ENCODE data around the gene ZNF416. TPM values are rescaled to one million over a fixed set of nuclear protein-coding genes. Genes with fewer than 3 reads are reported as not detected.

ZNF416 gene
- total and polyA plus RNA-seq, 9 of the 15 experiments (the other 6 are each of a cell fraction or from before 2014, with no cell fraction given), result 0.20 to 2.0 (median 1.1) TPM

DNA sequence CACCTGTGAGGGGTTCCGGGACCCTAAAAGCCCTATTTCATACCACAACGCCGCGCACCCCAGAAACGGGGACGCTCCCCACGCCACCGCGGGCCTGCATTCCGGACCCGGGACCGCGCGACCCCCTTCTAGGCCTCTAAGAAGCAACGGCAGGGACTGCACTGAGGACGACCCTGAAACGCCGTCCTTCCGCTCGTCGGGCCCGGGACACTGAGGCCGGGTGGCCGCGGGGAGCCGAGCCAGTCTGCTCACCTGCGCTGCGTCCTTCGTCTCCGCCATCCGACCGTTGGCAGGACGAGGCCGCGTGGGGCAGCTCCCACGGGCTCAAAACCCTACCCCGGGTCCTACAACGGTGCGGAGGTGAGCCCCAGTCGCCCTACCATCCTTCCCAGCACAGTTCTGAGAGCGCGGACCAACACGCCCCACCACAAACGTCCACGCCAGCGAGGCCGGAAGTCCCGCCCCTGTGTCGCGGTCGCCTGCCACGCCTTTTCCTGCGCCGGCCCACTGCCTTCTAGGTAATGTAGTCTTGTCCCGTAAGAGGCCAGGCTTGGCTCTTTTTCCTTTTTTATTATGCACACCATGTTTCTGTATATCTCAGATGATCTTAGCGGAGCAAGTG lies 19.2 kb downstream of the ZNF416 start, which contains the start of gene ZNF550 (continued):
- TF ChIP-seq, protein P1, sequence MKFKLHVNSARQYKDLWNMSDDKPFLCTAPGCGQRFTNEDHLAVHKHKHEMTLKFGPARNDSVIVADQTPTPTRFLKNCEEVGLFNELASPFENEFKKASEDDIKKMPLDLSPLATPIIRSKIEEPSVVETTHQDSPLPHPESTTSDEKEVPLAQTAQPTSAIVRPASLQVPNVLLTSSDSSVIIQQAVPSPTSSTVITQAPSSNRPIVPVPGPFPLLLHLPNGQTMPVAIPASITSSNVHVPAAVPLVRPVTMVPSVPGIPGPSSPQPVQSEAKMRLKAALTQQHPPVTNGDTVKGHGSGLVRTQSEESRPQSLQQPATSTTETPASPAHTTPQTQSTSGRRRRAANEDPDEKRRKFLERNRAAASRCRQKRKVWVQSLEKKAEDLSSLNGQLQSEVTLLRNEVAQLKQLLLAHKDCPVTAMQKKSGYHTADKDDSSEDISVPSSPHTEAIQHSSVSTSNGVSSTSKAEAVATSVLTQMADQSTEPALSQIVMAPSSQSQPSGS (CRISPR knock-in tag; IDR thresholded peaks at IDR 0.05), result no peak
- no peak for TF ChIP-seq NFYB (IDR thresholded peaks at IDR 0.05; ENCODE audit: extremely low read depth, insufficient read length)
- no peak; the same call in 1 of the 2 replicates for TF ChIP-seq ESRRA (IDR thresholded peaks at IDR 0.05; ENCODE audit: borderline replicate concordance, low read depth)
- TF ChIP-seq, protein P2, sequence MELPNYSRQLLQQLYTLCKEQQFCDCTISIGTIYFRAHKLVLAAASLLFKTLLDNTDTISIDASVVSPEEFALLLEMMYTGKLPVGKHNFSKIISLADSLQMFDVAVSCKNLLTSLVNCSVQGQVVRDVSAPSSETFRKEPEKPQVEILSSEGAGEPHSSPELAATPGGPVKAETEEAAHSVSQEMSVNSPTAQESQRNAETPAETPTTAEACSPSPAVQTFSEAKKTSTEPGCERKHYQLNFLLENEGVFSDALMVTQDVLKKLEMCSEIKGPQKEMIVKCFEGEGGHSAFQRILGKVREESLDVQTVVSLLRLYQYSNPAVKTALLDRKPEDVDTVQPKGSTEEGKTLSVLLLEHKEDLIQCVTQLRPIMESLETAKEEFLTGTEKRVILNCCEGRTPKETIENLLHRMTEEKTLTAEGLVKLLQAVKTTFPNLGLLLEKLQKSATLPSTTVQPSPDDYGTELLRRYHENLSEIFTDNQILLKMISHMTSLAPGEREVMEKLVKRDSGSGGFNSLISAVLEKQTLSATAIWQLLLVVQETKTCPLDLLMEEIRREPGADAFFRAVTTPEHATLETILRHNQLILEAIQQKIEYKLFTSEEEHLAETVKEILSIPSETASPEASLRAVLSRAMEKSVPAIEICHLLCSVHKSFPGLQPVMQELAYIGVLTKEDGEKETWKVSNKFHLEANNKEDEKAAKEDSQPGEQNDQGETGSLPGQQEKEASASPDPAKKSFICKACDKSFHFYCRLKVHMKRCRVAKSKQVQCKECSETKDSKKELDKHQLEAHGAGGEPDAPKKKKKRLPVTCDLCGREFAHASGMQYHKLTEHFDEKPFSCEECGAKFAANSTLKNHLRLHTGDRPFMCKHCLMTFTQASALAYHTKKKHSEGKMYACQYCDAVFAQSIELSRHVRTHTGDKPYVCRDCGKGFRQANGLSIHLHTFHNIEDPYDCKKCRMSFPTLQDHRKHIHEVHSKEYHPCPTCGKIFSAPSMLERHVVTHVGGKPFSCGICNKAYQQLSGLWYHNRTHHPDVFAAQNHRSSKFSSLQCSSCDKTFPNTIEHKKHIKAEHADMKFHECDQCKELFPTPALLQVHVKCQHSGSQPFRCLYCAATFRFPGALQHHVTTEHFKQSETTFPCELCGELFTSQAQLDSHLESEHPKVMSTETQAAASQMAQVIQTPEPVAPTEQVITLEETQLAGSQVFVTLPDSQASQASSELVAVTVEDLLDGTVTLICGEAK (IDR thresholded peaks at IDR 0.05), result peak; percentile 95
- TF ChIP-seq, protein P2 (CRISPR knock-in tag; IDR thresholded peaks at IDR 0.05), result no peak
- no peak for TF ChIP-seq SREBF2 (CRISPR knock-in tag; IDR thresholded peaks at IDR 0.05)
- peak; percentile 75 for TF ChIP-seq KDM5B (IDR thresholded peaks at IDR 0.05; ENCODE audit: insufficient replicate concordance, low read depth, low read length)
- TF ChIP-seq EP400 (IDR thresholded peaks at IDR 0.05), result peak; percentile 68; the same call in 1 of the 2 replicates
- TF ChIP-seq CXXC5 (CRISPR knock-in tag; IDR thresholded peaks at IDR 0.05), result peak; percentile 82
- TF ChIP-seq RBM22 (IDR thresholded peaks at IDR 0.05; ENCODE audit: low read depth, low read length, poor library complexity, severe bottlenecking), result no peak
- TF ChIP-seq NCOA6 (IDR thresholded peaks at IDR 0.05), result no peak
- 0 out of 2 replicates have a peak, but pooled peaks have one; percentile 41 for TF ChIP-seq SRSF1 (IDR thresholded peaks at IDR 0.05; ENCODE audit: low read depth, low read length)
- 0 out of 4 replicates have a peak, but pooled peaks of 1 of the 2 experiments have one; percentile 23 for TF ChIP-seq FOXK2 (conservative IDR thresholded peaks at IDR 0.05 in 1 of 2, IDR thresholded peaks at IDR 0.05 in 1 of 2; ENCODE audit: low read depth in 2 of 2)
- no peak for TF ChIP-seq ZNF134 (CRISPR knock-in tag; conservative IDR thresholded peaks at IDR 0.05)
- TF ChIP-seq POLR2B (IDR thresholded peaks at IDR 0.05; ENCODE audit: low read depth, partially characterized antibody), result peak; percentile 52
- TF ChIP-seq ZNF778 (CRISPR knock-in tag; IDR thresholded peaks at IDR 0.05), result no peak
- no peak for TF ChIP-seq ZNF589 (CRISPR knock-in tag; IDR thresholded peaks at IDR 0.05; ENCODE audit: low read depth)
- TF ChIP-seq RBFOX2 (IDR thresholded peaks at IDR 0.05; ENCODE audit: low read depth, low read length), result peak; percentile 81
- no peak for TF ChIP-seq BMI1 (IDR thresholded peaks at IDR 0.05; ENCODE audit: low read length)
